Measurements from ENCODE around the gene OPA1.

GRCh38 chr3:193637831-193638230 lies 44.8 kb downstream of the OPA1 start:
- TF ChIP-seq CTCF (IDR thresholded peaks at IDR 0.05; ENCODE audit: low read depth, low read length) (no peak), EZH2phosphoT487 (IDR thresholded peaks at IDR 0.05; ENCODE audit: low read depth) (no peak)
